GM12874 (cell line): Measurements from ENCODE around the gene EPHA2.

ENCODE experiments used
- TF ChIP-seq, protein P1 (sequence below): IDR thresholded peaks from 2 replicates; pipeline ENCODE4 v1.5.1; 2011; ENCODE audit warnings: low read depth, mild to moderate bottlenecking, control low read depth, low read length, moderate library complexity; ENCODE audit not compliant: insufficient read depth

EPHA2 gene

DNA sequence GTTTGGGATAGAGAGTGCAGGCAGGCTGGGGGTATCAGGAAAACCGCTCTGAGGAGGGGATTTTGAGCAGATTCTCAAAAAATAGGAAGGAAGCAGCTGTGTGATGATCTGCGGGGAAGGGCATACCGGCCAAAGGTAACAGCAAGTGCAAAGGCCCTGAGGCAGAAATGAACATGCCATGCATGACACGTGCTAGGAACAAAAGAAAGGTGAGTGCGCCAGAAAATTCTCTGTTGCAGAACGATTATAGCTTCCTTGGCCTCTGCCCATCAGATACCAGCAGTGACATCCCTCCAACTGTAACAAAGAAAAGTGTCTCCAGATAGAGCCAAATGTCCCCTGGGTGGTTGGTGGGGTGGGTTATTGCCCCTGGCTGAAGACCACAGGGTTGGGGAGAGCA lies 45.4 kb downstream of the EPHA2 start:
- TF ChIP-seq, protein P1, sequence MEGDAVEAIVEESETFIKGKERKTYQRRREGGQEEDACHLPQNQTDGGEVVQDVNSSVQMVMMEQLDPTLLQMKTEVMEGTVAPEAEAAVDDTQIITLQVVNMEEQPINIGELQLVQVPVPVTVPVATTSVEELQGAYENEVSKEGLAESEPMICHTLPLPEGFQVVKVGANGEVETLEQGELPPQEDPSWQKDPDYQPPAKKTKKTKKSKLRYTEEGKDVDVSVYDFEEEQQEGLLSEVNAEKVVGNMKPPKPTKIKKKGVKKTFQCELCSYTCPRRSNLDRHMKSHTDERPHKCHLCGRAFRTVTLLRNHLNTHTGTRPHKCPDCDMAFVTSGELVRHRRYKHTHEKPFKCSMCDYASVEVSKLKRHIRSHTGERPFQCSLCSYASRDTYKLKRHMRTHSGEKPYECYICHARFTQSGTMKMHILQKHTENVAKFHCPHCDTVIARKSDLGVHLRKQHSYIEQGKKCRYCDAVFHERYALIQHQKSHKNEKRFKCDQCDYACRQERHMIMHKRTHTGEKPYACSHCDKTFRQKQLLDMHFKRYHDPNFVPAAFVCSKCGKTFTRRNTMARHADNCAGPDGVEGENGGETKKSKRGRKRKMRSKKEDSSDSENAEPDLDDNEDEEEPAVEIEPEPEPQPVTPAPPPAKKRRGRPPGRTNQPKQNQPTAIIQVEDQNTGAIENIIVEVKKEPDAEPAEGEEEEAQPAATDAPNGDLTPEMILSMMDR = no peak

- TF ChIP-seq, protein P1 = no peak
Measured at GRCh38 chr1:16109571-16109970, 46.3 kb downstream of the EPHA2 start.

GRCh38 chr1:16101623-16102022 lies 54.2 kb downstream of the EPHA2 start:
- TF ChIP-seq, protein P1 = no peak

- TF ChIP-seq, protein P1 = no peak
Measured at GRCh38 chr1:16099412-16099811, 56.5 kb downstream of the EPHA2 start.

GRCh38 chr1:16095447-16095846 lies 60.4 kb downstream of the EPHA2 start:
- TF ChIP-seq, protein P1 = no peak

GRCh38 chr1:16094453-16095158 lies 61.3 kb downstream of the EPHA2 start:
- TF ChIP-seq, protein P1 = no peak

- TF ChIP-seq, protein P1 = no peak
Measured at GRCh38 chr1:16093611-16094010, 62.3 kb downstream of the EPHA2 start.
